HepG2 (cell line): ENCODE measurements around the gene GNB3.
A peak's percentile ranks its signal among the peaks of the same experiment; 100 is the strongest.

Experiments used
- BORCS8-MEF2B ChIP-seq: sonication (generic); formaldehyde crosslinking; IDR thresholded peaks from 2 replicates; pipeline ENCODE4 v1.8.0; 2022; ENCODE audit warnings: mild to moderate bottlenecking, missing genetic modification reagents
- CTCF ChIP-seq: sonication (generic); formaldehyde crosslinking; IDR thresholded peaks from 2 replicates; pipeline ENCODE4 v1.5.0; 2020; ENCODE audit warnings: mild to moderate bottlenecking, missing genetic modification reagents, moderate library complexity
- DBP ChIP-seq: sonication (generic); formaldehyde crosslinking; IDR thresholded peaks from 2 replicates; pipeline ENCODE4 v1.4.0; 2020; ENCODE audit warnings: missing genetic modification reagents; ENCODE audit errors: not compliant biosample characterization
- KLF16 ChIP-seq, 2 experiments: sonication (generic) in 1 of 2; formaldehyde crosslinking in 1 of 2; IDR thresholded peaks; 2 replicates each; pipeline versions ENCODE4 v1.6.1 to v1.8.0; 2016 to 2023; ENCODE audit warnings: missing genetic modification reagents in 2 of 2, missing compliant biosample characterization in 1 of 2
- POLR2A ChIP-seq, 2 experiments: IDR thresholded peaks; 2 replicates each; pipeline ENCODE4 v1.6.1; 2011; ENCODE audit warnings: low read depth in 2 of 2, low read length in 2 of 2, mild to moderate bottlenecking in 1 of 2, moderate library complexity in 1 of 2; ENCODE audit not compliant: insufficient read depth in 1 of 2
- SAFB2 ChIP-seq: sonication (generic); formaldehyde crosslinking; IDR thresholded peaks from 2 replicates; pipeline ENCODE4 v1.5.1; 2020; ENCODE audit warnings: missing genetic modification reagents, low read depth, mild to moderate bottlenecking, borderline replicate concordance
- ZBTB8A ChIP-seq: sonication (generic); formaldehyde crosslinking; IDR thresholded peaks from 2 replicates; pipeline ENCODE4 v1.4.0; 2020; ENCODE audit warnings: mild to moderate bottlenecking, low read depth, missing genetic modification reagents, borderline replicate concordance
- ZC3H13 ChIP-seq: sonication (generic); formaldehyde crosslinking; IDR thresholded peaks from 2 replicates; pipeline ENCODE4 v1.8.1; 2023; ENCODE audit warnings: mild to moderate bottlenecking, missing genetic modification reagents, moderate library complexity
- TF ChIP-seq, protein P1 (sequence below): sonication (generic); formaldehyde crosslinking; IDR thresholded peaks from 2 replicates; pipeline ENCODE4 v1.4.0; 2020; ENCODE audit warnings: missing genetic modification reagents

DNA sequence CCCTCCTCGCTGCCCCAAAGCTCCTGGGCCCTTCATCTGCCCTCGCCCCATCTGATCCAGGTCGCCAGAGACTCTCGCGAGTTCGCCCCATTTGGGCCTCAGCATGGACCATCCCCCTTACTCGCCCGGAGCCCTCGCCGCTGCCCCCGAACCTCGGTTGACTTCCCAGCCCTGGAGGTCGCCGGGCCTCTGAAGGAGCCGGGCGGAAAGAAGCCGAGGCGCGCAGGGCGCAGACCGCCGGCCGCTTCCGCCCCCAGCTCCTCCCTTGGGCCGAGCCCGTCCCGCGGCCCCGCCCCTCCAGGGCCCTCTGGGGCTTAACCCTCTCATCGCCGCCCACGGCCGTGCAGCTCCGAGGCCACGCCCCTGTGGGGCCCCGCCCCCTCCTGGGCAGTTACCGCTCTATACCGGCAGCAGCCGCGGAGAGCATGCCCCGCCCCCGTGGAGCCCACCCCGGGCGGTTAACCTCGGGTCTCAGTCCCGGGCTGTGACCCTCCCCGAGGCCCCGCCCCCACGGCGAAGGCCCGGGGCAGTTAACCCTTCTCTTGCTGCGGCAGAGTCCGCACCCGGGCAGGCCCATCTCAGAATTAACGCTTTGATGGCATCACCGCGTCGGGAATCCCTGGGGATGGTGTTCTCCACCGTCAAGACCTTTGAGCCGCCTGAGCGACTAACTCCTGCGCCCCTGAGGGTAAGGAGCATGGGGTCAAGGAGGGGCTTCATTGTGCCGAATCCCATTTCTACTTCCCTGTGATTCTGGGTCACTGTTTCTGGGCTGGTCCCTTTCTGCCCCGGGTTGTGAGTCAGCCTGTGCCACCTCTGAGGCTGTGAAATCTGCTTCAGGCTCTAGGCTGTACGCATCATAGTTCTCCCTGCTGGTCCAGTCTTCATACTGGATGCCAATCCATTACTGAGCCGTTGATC is 32.6 kb downstream of the GNB3 start, which contains the start of gene SPSB2:
- no peak for TF ChIP-seq CTCF
- no peak; a peak in 1 of 4 replicates for TF ChIP-seq POLR2A (IDR thresholded peaks at IDR 0.05; ENCODE audit: insufficient read depth in 1 of 2, low read depth in 2 of 2, low read length in 2 of 2)
- TF ChIP-seq BORCS8-MEF2B (CRISPR knock-in tag) = peak; percentile 21; the same call in 1 of the 2 replicates
- TF ChIP-seq, protein P1, sequence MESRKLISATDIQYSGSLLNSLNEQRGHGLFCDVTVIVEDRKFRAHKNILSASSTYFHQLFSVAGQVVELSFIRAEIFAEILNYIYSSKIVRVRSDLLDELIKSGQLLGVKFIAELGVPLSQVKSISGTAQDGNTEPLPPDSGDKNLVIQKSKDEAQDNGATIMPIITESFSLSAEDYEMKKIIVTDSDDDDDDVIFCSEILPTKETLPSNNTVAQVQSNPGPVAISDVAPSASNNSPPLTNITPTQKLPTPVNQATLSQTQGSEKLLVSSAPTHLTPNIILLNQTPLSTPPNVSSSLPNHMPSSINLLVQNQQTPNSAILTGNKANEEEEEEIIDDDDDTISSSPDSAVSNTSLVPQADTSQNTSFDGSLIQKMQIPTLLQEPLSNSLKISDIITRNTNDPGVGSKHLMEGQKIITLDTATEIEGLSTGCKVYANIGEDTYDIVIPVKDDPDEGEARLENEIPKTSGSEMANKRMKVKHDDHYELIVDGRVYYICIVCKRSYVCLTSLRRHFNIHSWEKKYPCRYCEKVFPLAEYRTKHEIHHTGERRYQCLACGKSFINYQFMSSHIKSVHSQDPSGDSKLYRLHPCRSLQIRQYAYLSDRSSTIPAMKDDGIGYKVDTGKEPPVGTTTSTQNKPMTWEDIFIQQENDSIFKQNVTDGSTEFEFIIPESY = no peak
- TF ChIP-seq SAFB2 (CRISPR knock-in tag) = no peak; the same call in 1 of the 2 replicates
- TF ChIP-seq KLF16 (CRISPR knock-in tag; IDR thresholded peaks at IDR 0.05) = peak in 1 of 2 experiments; percentile 82; a peak in 2 of 4 replicates
- TF ChIP-seq DBP = no peak
- no peak for TF ChIP-seq ZC3H13
- no peak for TF ChIP-seq ZBTB8A
